Right lobe of liver (tissue), 4 donors: Measurements from ENCODE around the gene SUCLG1.

ENCODE experiments used
- CTCF ChIP-seq, 4 donors: fragments of 200-600 bp in 3 of 4; fragments of 450-650 bp in 1 of 4; IDR thresholded peaks; one replicate each; pipeline versions ENCODE4 v1.5.1 to v1.8.0; 2016 to 2022; ENCODE audit warnings: antibody characterized with exemption in 4 of 4, mild to moderate bottlenecking in 2 of 4
- POLR2A ChIP-seq: fragments of 450-650 bp; IDR thresholded peaks from one replicate; pipeline ENCODE4 v1.6.1; 2017; ENCODE audit warnings: antibody characterized with exemption, mild to moderate bottlenecking
- donor health status: DM: no; HTN: no; CAD: no.
- donor health status: DM: no; HTN: no; CAD: no.
- donor health status: DM: no; HTN: yes; CAD: no.

DNA sequence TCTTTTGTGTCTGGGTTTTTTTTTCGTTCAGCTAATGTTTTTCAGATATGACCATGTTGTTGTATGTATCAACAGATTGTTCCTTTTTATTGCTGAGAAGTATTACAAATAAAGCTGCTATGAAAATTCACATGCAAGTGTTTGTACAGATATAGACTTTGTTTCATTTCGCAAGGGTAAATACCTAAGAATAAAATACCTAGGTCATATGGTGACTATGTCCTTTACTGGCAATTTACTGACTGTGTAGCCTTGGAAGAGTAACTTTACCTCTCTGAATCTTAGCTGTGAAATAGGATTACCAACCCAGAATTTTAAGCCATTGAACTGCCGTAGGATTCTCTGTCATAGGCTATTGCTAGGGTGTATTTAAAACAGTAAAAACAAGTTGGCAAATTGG is 38.2 kb upstream of the SUCLG1 start:
- TF ChIP-seq CTCF (IDR thresholded peaks at IDR 0.05) (no peak), POLR2A (no peak)
